Natural killer cell (primary cell): Measurements from ENCODE around the gene TBRG4. TPM values are rescaled to one million over a fixed set of nuclear protein-coding genes. Genes with fewer than 3 reads are reported as not detected.
A peak's percentile ranks its signal among the peaks of the same experiment; 100 is the strongest.
"Not testable (repeated sequence)": the region's sequence is repeated elsewhere in the genome, so short reads cannot be mapped to it uniquely, and the experiment has no call there.

Experiments used
- ATAC-seq, 3 donors: fragments of 150-1000 bp in 2 of 3; fragments of 200-7000 bp in 1 of 3; cut with Tn5 transposase; 1 replicate in 1 of 3; 2 replicates in 2 of 3; pipeline ENCODE4 v1.10.0; 2021; ENCODE audit warnings: mild to moderate bottlenecking in 2 of 3, moderate library complexity in 2 of 3
- DNase-seq, 2 donors: peaks; one replicate each; pipeline versions ENCODE4 v3.0.0 to v3.0.0-alpha.2; 2013 to 2021; ENCODE audit warnings: mixed read lengths in 1 of 2
- H3K27ac ChIP-seq: one replicate; pipeline ENCODE4 v1.5.1; 2013; ENCODE audit warnings: mild to moderate bottlenecking, low read length
- H3K27me3 ChIP-seq: one replicate; pipeline ENCODE4 v1.6.1; 2013; ENCODE audit warnings: low read length; ENCODE audit not compliant: control insufficient read depth, insufficient read depth
- H3K36me3 ChIP-seq: one replicate; pipeline ENCODE4 v1.6.1; 2013; ENCODE audit warnings: low read length; ENCODE audit not compliant: control insufficient read depth, insufficient read depth
- H3K4me1 ChIP-seq: one replicate; pipeline ENCODE4 v1.6.1; 2013; ENCODE audit warnings: low read length; ENCODE audit not compliant: control insufficient read depth, insufficient read depth
- H3K4me3 ChIP-seq: one replicate; pipeline ENCODE4 v1.5.1; 2013; ENCODE audit warnings: low read length
- H3K9me3 ChIP-seq: one replicate; pipeline ENCODE4 v1.6.1; 2013; ENCODE audit warnings: low read length; ENCODE audit not compliant: control insufficient read depth, insufficient read depth
- H3K27ac Mint-ChIP-seq, 2 donors: one replicate each; pipeline ENCODE4 v1.8.0; 2022; ENCODE audit warnings: mild to moderate bottlenecking in 2 of 2, mixed read lengths in 2 of 2, moderate library complexity in 1 of 2
- H3K27me3 Mint-ChIP-seq, 2 donors: one replicate each; pipeline ENCODE4 v1.8.0; 2022; ENCODE audit warnings: low read depth in 2 of 2, mixed read lengths in 2 of 2
- H3K36me3 Mint-ChIP-seq: one replicate; pipeline ENCODE4 v1.8.0; 2022; ENCODE audit warnings: mixed read lengths
- H3K4me1 Mint-ChIP-seq, 2 donors: one replicate each; pipeline ENCODE4 v1.8.0; 2022; ENCODE audit warnings: mixed read lengths in 2 of 2
- H3K4me3 Mint-ChIP-seq: one replicate; pipeline ENCODE4 v1.8.0; 2022; ENCODE audit warnings: mild to moderate bottlenecking, moderate library complexity, mixed read lengths
- H3K9me3 Mint-ChIP-seq, 2 donors: one replicate each; pipeline ENCODE4 v1.8.0; 2022; ENCODE audit warnings: mixed read lengths in 2 of 2
- WGBS: methylation state at CpG from one replicate; pipeline ENCODE4 v1.1.7; 2013; ENCODE audit warnings: missing lambda C conversion rate; ENCODE audit not compliant: insufficient coverage; 5-methylcytosine and 5-hydroxymethylcytosine counted together
- intact Hi-C: fragments of 100-400 bp; cut with micrococcal nuclease; formaldehyde crosslinking; loops from one replicate; pipeline ENCODE4 v1.14.2; 2022
- total RNA-seq, 4 donors: library from RNA; stranded (reverse); fragments of 120-200 nt in 1 of 4; gene quantifications; one replicate each; pipeline versions ENCODE4 v1.2.3 to v1.2.4, GENCODE V29; 2013 to 2022
- TF ChIP-seq, protein P1 (sequence below): fragments of 200-600 bp; IDR thresholded peaks from one replicate; pipeline ENCODE4 v1.8.0; 2022; ENCODE audit warnings: antibody characterized with exemption

Gene TBRG4
- total RNA-seq, 3 donors from 2014 or later (not counting 1 experiment from before 2014, with no cell fraction given), result 48.6 to 56.7 (median 55.9) TPM

DNA sequence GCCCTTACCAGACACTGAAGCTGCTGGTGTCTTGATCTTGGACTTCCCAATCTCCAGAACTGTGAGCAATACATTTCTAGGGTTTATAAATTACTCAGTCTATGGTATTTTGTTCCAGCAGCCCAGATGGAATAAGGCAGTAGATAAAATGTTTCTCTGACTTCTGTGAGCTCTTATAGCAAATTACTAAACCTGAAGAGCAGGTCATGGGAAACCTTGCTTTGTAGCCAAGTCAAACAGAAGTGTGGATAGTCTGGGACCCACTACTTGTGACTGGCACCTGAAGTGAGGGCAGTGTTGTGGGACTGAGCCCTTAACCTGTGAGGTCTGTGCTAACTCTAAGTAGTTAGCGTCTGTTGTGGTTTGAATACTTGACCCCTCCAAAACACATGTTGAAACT lies 4.6 kb upstream of the TBRG4 start:
- TF ChIP-seq, protein P1, sequence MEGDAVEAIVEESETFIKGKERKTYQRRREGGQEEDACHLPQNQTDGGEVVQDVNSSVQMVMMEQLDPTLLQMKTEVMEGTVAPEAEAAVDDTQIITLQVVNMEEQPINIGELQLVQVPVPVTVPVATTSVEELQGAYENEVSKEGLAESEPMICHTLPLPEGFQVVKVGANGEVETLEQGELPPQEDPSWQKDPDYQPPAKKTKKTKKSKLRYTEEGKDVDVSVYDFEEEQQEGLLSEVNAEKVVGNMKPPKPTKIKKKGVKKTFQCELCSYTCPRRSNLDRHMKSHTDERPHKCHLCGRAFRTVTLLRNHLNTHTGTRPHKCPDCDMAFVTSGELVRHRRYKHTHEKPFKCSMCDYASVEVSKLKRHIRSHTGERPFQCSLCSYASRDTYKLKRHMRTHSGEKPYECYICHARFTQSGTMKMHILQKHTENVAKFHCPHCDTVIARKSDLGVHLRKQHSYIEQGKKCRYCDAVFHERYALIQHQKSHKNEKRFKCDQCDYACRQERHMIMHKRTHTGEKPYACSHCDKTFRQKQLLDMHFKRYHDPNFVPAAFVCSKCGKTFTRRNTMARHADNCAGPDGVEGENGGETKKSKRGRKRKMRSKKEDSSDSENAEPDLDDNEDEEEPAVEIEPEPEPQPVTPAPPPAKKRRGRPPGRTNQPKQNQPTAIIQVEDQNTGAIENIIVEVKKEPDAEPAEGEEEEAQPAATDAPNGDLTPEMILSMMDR, result no peak
- no peak overlapping the region for H3K27ac Mint-ChIP-seq
- intact Hi-C loops, result loop anchor here (10.0 kb wide), 1 partner anchor 511 kb away; the partner anchor contains the start of gene OGDH
- no peaks in the 10 kb centered on the region for H3K9me3 Mint-ChIP-seq
- H3K36me3 Mint-ChIP-seq, result no peaks in the 10 kb centered on the region
- 100% methylated on average over 1 of the region's 1 CpG for WGBS
- ATAC-seq (no peak), DNase-seq (no peak)
- no peaks in the 10 kb centered on the region for H3K9me3 ChIP-seq
- peaks cover 2 to 10% of the 10 kb centered on the region in 2 donors for H3K27me3 Mint-ChIP-seq
- no peaks in the 10 kb centered on the region for H3K36me3 ChIP-seq
- peaks cover 10% of the 10 kb centered on the region for H3K4me1 ChIP-seq
- no peaks in the 10 kb centered on the region for H3K27me3 ChIP-seq
- H3K27ac ChIP-seq, result no peak overlapping the region
- H3K4me3 Mint-ChIP-seq, result no peak overlapping the region
- H3K4me1 Mint-ChIP-seq, result peaks cover 14 to 15% of the 10 kb centered on the region in 2 donors
- no peak overlapping the region for H3K4me3 ChIP-seq

DNA sequence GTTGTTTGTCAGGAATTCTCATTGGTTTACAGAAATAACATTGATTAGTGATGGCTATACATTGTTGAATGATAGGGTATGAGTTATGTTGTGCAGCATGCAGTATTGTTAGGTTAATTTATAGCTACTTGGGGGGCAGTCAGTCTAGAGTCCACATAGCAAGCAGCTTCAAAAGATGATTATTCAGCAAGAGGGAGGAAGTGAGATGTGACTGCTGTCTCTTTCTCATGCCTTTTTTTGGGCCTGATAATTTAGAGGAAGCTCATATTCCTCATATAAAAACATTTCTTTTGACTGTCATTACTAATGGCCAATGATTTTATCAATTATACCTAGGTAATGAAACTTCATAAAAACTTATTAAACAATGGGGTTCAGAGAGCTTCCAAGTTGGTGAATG lies 3.4 kb upstream of the TBRG4 start:
- H3K4me3 Mint-ChIP-seq, result no peak overlapping the region

DNA sequence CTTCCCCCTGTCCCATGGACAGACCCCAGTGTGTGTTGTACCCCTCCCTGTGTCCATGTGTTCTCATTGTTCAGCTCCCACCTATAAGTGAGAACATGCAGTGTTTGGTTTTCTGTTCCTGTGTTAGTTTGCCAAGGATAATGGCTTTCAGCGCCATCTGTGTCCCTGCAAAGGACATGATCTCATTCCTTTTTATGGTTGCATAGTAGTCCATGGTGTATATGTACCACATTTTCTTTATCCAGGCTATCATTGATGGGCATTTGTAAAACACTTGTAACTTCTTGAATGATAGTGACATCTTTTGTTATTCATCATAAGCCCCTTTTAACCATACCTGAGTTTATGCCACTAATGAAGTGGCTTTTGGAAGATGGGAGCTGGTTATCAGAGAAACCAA lies 2.8 kb upstream of the TBRG4 start:
- ATAC-seq, H3K36me3 Mint-ChIP-seq: not testable (repeated sequence)
- intact Hi-C loops, result loop anchor here (5.0 to 10.0 kb wide), 3 partner anchors 267 to 1032 kb away; partner anchors contain the start of genes H2AZ2, OGDH and POLM

More for the DNA sequence above, 3.4 kb upstream of the TBRG4 start:
- ATAC-seq (no peak), DNase-seq (no peak)
- Mint-ChIP-seq H3K27me3 (peaks cover 2 to 10% of the 10 kb centered on the region in 2 donors), H3K9me3 (no peaks in the 10 kb centered on the region), H3K4me1 (peaks cover 22 to 26% of the 10 kb centered on the region in 2 donors), H3K27ac (no peak overlapping the region), H3K36me3 (no peaks in the 10 kb centered on the region)
- intact Hi-C loops, result loop anchor here (5.0 to 10.0 kb wide), 3 partner anchors 268 to 1033 kb away; partner anchors contain the start of genes H2AZ2, OGDH and POLM
- TF ChIP-seq, protein P1, result no peak
- no peaks in the 10 kb centered on the region for H3K9me3 ChIP-seq
- H3K36me3 ChIP-seq, result no peaks in the 10 kb centered on the region
- no peak overlapping the region for H3K27ac ChIP-seq
- no peaks in the 10 kb centered on the region for H3K27me3 ChIP-seq
- H3K4me3 ChIP-seq, result no peak overlapping the region
- H3K4me1 ChIP-seq, result peaks cover 20% of the 10 kb centered on the region

DNA sequence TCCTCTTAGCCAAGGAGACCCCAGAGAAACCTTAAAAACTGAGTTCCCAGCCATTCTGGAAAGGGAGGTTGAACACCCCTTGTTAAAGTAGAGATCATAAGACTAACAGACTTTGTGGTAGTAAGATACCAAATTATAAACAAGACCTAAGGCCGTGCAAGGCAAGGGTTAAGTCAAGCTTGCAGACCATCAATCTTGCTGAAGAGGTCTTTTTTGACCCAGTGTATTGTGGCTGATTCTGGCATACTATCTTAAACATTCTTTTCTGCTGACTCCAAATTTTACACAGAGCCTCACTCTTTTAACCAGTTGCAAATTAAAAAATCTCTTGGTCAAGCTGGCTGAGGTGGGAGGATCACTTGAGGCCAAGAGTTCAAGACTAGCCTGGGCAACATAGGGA lies 1.2 kb upstream of the TBRG4 start:
- intact Hi-C loops, result loop anchor here (5.0 to 10.0 kb wide), 3 partner anchors 265 to 1030 kb away; partner anchors contain the start of genes H2AZ2, OGDH and POLM
- no peaks in the 10 kb centered on the region for H3K9me3 ChIP-seq
- Mint-ChIP-seq H3K4me1 (peaks cover 23 to 35% of the 10 kb centered on the region in 2 donors), H3K27ac (peak overlapping the region; percentile 100), H3K36me3 (no peaks in the 10 kb centered on the region), H3K4me3 (peak overlapping the region; percentile 67), H3K9me3 (no peaks in the 10 kb centered on the region), H3K27me3 (peaks cover 2 to 10% of the 10 kb centered on the region in 2 donors)
- H3K27me3 ChIP-seq, result no peaks in the 10 kb centered on the region
- H3K4me3 ChIP-seq, result no peak overlapping the region
- H3K4me1 ChIP-seq, result peaks cover 33% of the 10 kb centered on the region
- peaks cover 16% of the 10 kb centered on the region for H3K36me3 ChIP-seq
- ATAC-seq (no peak), DNase-seq (no peak)
- H3K27ac ChIP-seq, result peak overlapping the region; percentile 90
- 100% methylated on average over 1 of the region's 1 CpG for WGBS
- TF ChIP-seq, protein P1, result no peak

More for the DNA sequence above, 2.8 kb upstream of the TBRG4 start:
- not testable (repeated sequence) for H3K36me3 ChIP-seq, H3K4me3 Mint-ChIP-seq, H3K9me3 Mint-ChIP-seq, DNase-seq, H3K4me3 ChIP-seq, H3K27me3 ChIP-seq, H3K27ac Mint-ChIP-seq, H3K27ac ChIP-seq, H3K27me3 Mint-ChIP-seq, H3K9me3 ChIP-seq
- H3K4me1 ChIP-seq, result peaks cover 20% of the 10 kb centered on the region
- WGBS, result 80% methylated on average over 1 of the region's 1 CpG
- peaks cover 23 to 27% of the 10 kb centered on the region in 2 donors for H3K4me1 Mint-ChIP-seq
